SK-N-SH treated with all-trans-retinoic acid at 6 μM for 48 hours (cell line): ENCODE data around the gene OPA3.
"Not testable (repeated sequence)": the region's sequence is repeated elsewhere in the genome, so short reads cannot be mapped to it uniquely, and the experiment has no call there.

Experiments used
- ATAC-seq: fragments of 200-7000 bp; cut with Tn5 transposase; 3 replicates; pipeline ENCODE4 v1.9.1; 2020; ENCODE audit warnings: mild to moderate bottlenecking, moderate library complexity
- ARNTL ChIP-seq: fragments of 450-650 bp; formaldehyde crosslinking; IDR thresholded peaks from 2 replicates; pipeline ENCODE4 v1.5.0; 2020; ENCODE audit warnings: low read depth, mild to moderate bottlenecking, moderate library complexity, borderline replicate concordance
- BACH2 ChIP-seq: fragments of 250-450 bp; sonication (Bioruptor Pico); IDR thresholded peaks from 2 replicates; pipeline ENCODE4 v1.9.0; 2021; ENCODE audit warnings: mild to moderate bottlenecking, borderline replicate concordance
- CREB5 ChIP-seq: fragments of 250-450 bp; sonication (Bioruptor Pico); IDR thresholded peaks from 2 replicates; pipeline ENCODE4 v1.5.1; 2020; ENCODE audit warnings: low read depth, mild to moderate bottlenecking, moderate library complexity
- CSDC2 ChIP-seq: fragments of 250-450 bp; sonication (Bioruptor Pico); IDR thresholded peaks from 2 replicates; pipeline ENCODE4 v1.5.0; 2020; ENCODE audit warnings: mild to moderate bottlenecking, moderate library complexity
- CSRNP3 ChIP-seq: fragments of 250-450 bp; sonication (Bioruptor Pico); IDR thresholded peaks from 2 replicates; pipeline ENCODE4 v1.5.1; 2021; ENCODE audit warnings: mild to moderate bottlenecking, moderate library complexity
- ESRRG ChIP-seq: fragments of 250-450 bp; sonication (Bioruptor Pico); IDR thresholded peaks from 2 replicates; pipeline ENCODE4 v1.6.1; 2021; ENCODE audit warnings: mild to moderate bottlenecking
- GLIS3 ChIP-seq: fragments of 250-450 bp; sonication (Bioruptor Pico); IDR thresholded peaks from 2 replicates; pipeline ENCODE4 v1.5.0; 2020; ENCODE audit warnings: mild to moderate bottlenecking, moderate library complexity
- ISL1 ChIP-seq: fragments of 250-450 bp; sonication (Bioruptor Pico); IDR thresholded peaks from 2 replicates; pipeline ENCODE4 v2.1.2; 2022; ENCODE audit warnings: mild to moderate bottlenecking, moderate library complexity
- OSR1 ChIP-seq: fragments of 250-450 bp; sonication (Bioruptor Pico); IDR thresholded peaks from 2 replicates; pipeline ENCODE4 v1.8.0; 2022; ENCODE audit warnings: moderate library complexity, mild to moderate bottlenecking, inconsistent platforms
- PATZ1 ChIP-seq: fragments of 250-450 bp; sonication (Bioruptor Pico); IDR thresholded peaks from 2 replicates; pipeline ENCODE4 v1.8.0; 2020; ENCODE audit warnings: mild to moderate bottlenecking, moderate library complexity, borderline replicate concordance
- PPARA ChIP-seq: fragments of 250-450 bp; sonication (Bioruptor Pico); IDR thresholded peaks from 2 replicates; pipeline ENCODE4 v1.5.0; 2020; ENCODE audit warnings: mild to moderate bottlenecking, borderline replicate concordance
- SNAI2 ChIP-seq: fragments of 250-450 bp; sonication (Bioruptor Pico); IDR thresholded peaks from 2 replicates; pipeline ENCODE4 v1.5.0; 2020; ENCODE audit warnings: mild to moderate bottlenecking, moderate library complexity
- TCF4 ChIP-seq: fragments of 250-450 bp; sonication (Bioruptor Pico); IDR thresholded peaks from 2 replicates; pipeline ENCODE4 v1.8.0; 2021; ENCODE audit warnings: mild to moderate bottlenecking, moderate library complexity, borderline replicate concordance
- TOX ChIP-seq: fragments of 250-450 bp; sonication (Bioruptor Pico); IDR thresholded peaks from 2 replicates; pipeline ENCODE4 v1.8.0; 2021; ENCODE audit warnings: mild to moderate bottlenecking, moderate library complexity, borderline replicate concordance
- TSHZ2 ChIP-seq: fragments of 250-450 bp; sonication (Bioruptor Pico); IDR thresholded peaks from 2 replicates; pipeline ENCODE4 v1.5.0; 2020; ENCODE audit warnings: mild to moderate bottlenecking, moderate library complexity
- ZC3H10 ChIP-seq: fragments of 250-450 bp; sonication (Bioruptor Pico); IDR thresholded peaks from 2 replicates; pipeline ENCODE4 v1.5.1; 2021; ENCODE audit warnings: mild to moderate bottlenecking, moderate library complexity
- ZFP3 ChIP-seq: fragments of 250-450 bp; sonication (Bioruptor Pico); IDR thresholded peaks from 2 replicates; pipeline ENCODE4 v1.5.0; 2020; ENCODE audit warnings: mild to moderate bottlenecking, moderate library complexity
- ZFP30 ChIP-seq: fragments of 450-650 bp; formaldehyde crosslinking; IDR thresholded peaks from 2 replicates; pipeline ENCODE4 v1.5.0; 2022; ENCODE audit warnings: mild to moderate bottlenecking, moderate library complexity
- ZNF565 ChIP-seq: fragments of 450-650 bp; formaldehyde crosslinking; conservative IDR thresholded peaks from 2 replicates; pipeline ENCODE4 v1.5.0; 2020; ENCODE audit warnings: low read depth, mild to moderate bottlenecking, moderate library complexity
- ZNF8 ChIP-seq: fragments of 450-650 bp; formaldehyde crosslinking; IDR thresholded peaks from 2 replicates; pipeline ENCODE4 v1.5.0; 2020; ENCODE audit warnings: mild to moderate bottlenecking, moderate library complexity

OPA3 gene

GRCh38 chr19:45621976-45622503 is 37.4 kb upstream of the OPA3 start:
- no peak for ATAC-seq
- TF ChIP-seq ZFP30 (CRISPR knock-in tag): no peak
- TF ChIP-seq PATZ1: no peak
- TF ChIP-seq ZNF565 (CRISPR knock-in tag): no peak
- no peak for TF ChIP-seq PPARA
- no peak for TF ChIP-seq ISL1
- TF ChIP-seq ZFP3 (CRISPR knock-in tag): no peak
- TF ChIP-seq GLIS3: no peak
- TF ChIP-seq ZC3H10 (CRISPR knock-in tag): no peak
- TF ChIP-seq CSRNP3: no peak
- TF ChIP-seq TCF4 (CRISPR knock-in tag): no peak
- TF ChIP-seq SNAI2 (CRISPR knock-in tag): no peak
- no peak for TF ChIP-seq ZNF8 (CRISPR knock-in tag)

GRCh38 chr19:45621389-45621788 is 36.8 kb upstream of the OPA3 start:
- TF ChIP-seq ESRRG (no peak), SNAI2 (CRISPR knock-in tag) (no peak), ZFP3 (CRISPR knock-in tag) (no peak), OSR1 (CRISPR knock-in tag) (no peak), TSHZ2 (CRISPR knock-in tag) (no peak), ZFP30 (CRISPR knock-in tag) (no peak), ZNF565 (CRISPR knock-in tag) (no peak), CREB5 (no peak), CSDC2 (no peak), ZNF8 (CRISPR knock-in tag) (no peak), BACH2 (CRISPR knock-in tag) (no peak)
- no peak for ATAC-seq

- TF ChIP-seq ZNF8 (CRISPR knock-in tag): no peak
- TF ChIP-seq ISL1: no peak
- no peak for ATAC-seq
Measured at GRCh38 chr19:45616704-45617017, 32.1 kb upstream of the OPA3 start.

GRCh38 chr19:45615795-45616703 is 31.4 kb upstream of the OPA3 start:
- peak; percentile 91 for ATAC-seq
- TF ChIP-seq ARNTL (CRISPR knock-in tag): no peak
- TF ChIP-seq TOX (CRISPR knock-in tag): no peak
- TF ChIP-seq, all 23 proteins: peak for 0

GRCh38 chr19:45615056-45615455 is 30.5 kb upstream of the OPA3 start:
- not testable (repeated sequence) for ATAC-seq
